Osteoblast (primary cell): ENCODE results near the gene IMPA2. TPM values are rescaled to one million over a fixed set of nuclear protein-coding genes. Genes with fewer than 3 reads are reported as not detected.

Source experiments
- DNase-seq: peaks from one replicate; pipeline ENCODE4 v3.0.0; 2011; ENCODE audit warnings: low spot score, mixed read lengths; ENCODE audit not compliant: insufficient read length; ENCODE audit errors: missing footprints
- H2AFZ ChIP-seq: 2 replicates; pipeline ENCODE4 v1.6.0; 2011; ENCODE audit warnings: mild to moderate bottlenecking, low read length
- H3K27ac ChIP-seq: 2 replicates; pipeline ENCODE4 v1.5.1; 2011; ENCODE audit warnings: mild to moderate bottlenecking, low read depth, low read length, moderate library complexity
- H3K27me3 ChIP-seq: 2 replicates; pipeline ENCODE4 v1.6.0; 2012; ENCODE audit warnings: mild to moderate bottlenecking, control low read depth, inconsistent platforms, low read length, moderate library complexity; ENCODE audit not compliant: insufficient read depth
- H3K36me3 ChIP-seq: 2 replicates; pipeline ENCODE4 v1.5.1; 2011; ENCODE audit warnings: mild to moderate bottlenecking, low read length, control low read depth, moderate library complexity; ENCODE audit not compliant: insufficient read depth
- H3K4me1 ChIP-seq: 2 replicates; pipeline ENCODE4 v1.5.1; 2011; ENCODE audit warnings: mild to moderate bottlenecking, low read length, control low read depth, moderate library complexity; ENCODE audit not compliant: insufficient read depth
- H3K4me2 ChIP-seq: 2 replicates; pipeline ENCODE4 v1.6.0; 2011; ENCODE audit warnings: mild to moderate bottlenecking, low read length; ENCODE audit not compliant: insufficient read depth
- H3K4me3 ChIP-seq: fragments of 200-600 bp; sonication (generic); 3 replicates; pipeline ENCODE4 v1.5.1; 2012; ENCODE audit warnings: mild to moderate bottlenecking, low read length, inconsistent platforms; ENCODE audit not compliant: insufficient read depth
- H3K79me2 ChIP-seq: 2 replicates; pipeline ENCODE4 v1.6.0; 2012; ENCODE audit warnings: mild to moderate bottlenecking, low read length, control low read depth, inconsistent platforms; ENCODE audit not compliant: insufficient read depth
- H3K9me3 ChIP-seq: 2 replicates; pipeline ENCODE4 v1.5.1; 2011; ENCODE audit warnings: low read depth, low read length, control low read depth
- H4K20me1 ChIP-seq: 2 replicates; pipeline ENCODE4 v1.6.0; 2012; ENCODE audit warnings: mild to moderate bottlenecking, low read length, control low read depth; ENCODE audit not compliant: insufficient read depth
- total RNA-seq: library from RNA; depleted of rRNA; stranded (reverse); fragments of >200 nt; gene quantifications from 2 replicates; pipeline ENCODE4 v1.2.3, GENCODE V29; 2012
- TF ChIP-seq, protein P1 (sequence below): IDR thresholded peaks from 2 replicates; pipeline ENCODE4 v1.5.1; 2011; ENCODE audit warnings: mild to moderate bottlenecking, low read depth, low read length, moderate library complexity; ENCODE audit errors: extremely low read depth

IMPA2 gene
- total RNA-seq, 1 donor: 11.2 TPM

- no peaks in the 10 kb centered on the region for H3K4me1 ChIP-seq
- no peak overlapping the region for H2AFZ ChIP-seq
- H3K4me2 ChIP-seq: no peak overlapping the region
- DNase-seq: peak; percentile 77
- H3K27me3 ChIP-seq: no peaks in the 10 kb centered on the region
- no peaks in the 10 kb centered on the region for H3K36me3 ChIP-seq
- no peak overlapping the region for H3K4me3 ChIP-seq
- H3K9me3 ChIP-seq: no peaks in the 10 kb centered on the region
- TF ChIP-seq, protein P1, sequence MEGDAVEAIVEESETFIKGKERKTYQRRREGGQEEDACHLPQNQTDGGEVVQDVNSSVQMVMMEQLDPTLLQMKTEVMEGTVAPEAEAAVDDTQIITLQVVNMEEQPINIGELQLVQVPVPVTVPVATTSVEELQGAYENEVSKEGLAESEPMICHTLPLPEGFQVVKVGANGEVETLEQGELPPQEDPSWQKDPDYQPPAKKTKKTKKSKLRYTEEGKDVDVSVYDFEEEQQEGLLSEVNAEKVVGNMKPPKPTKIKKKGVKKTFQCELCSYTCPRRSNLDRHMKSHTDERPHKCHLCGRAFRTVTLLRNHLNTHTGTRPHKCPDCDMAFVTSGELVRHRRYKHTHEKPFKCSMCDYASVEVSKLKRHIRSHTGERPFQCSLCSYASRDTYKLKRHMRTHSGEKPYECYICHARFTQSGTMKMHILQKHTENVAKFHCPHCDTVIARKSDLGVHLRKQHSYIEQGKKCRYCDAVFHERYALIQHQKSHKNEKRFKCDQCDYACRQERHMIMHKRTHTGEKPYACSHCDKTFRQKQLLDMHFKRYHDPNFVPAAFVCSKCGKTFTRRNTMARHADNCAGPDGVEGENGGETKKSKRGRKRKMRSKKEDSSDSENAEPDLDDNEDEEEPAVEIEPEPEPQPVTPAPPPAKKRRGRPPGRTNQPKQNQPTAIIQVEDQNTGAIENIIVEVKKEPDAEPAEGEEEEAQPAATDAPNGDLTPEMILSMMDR: no peak
- H3K27ac ChIP-seq: no peak overlapping the region
- H4K20me1 ChIP-seq: no peaks in the 10 kb centered on the region
- H3K79me2 ChIP-seq: no peaks in the 10 kb centered on the region
These were observed 4.3 kb downstream of the IMPA2 start for GRCh38 chr18:11985586-11985985.

DNA sequence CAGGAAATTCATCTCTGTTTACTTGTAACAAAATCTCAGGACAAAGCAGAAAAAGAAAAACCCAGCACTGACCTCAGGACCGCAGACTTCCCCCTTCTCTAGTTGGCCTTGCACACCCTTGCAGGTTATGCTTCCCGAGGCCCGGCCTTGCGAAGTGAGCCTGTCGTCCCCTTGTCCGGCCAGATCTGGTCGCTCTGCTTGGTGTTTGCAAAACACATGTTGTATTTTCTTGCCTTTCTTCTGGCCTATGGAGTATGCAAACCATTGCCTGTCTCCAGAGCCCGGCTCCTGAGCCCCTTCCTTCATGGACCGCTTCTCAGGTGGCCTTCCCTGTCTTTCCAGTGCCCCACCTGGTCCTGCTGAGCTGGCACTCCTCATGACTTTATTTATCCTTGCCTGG lies 4.8 kb downstream of the IMPA2 start:
- Histone ChIP-seq H4K20me1 (no peaks in the 10 kb centered on the region), H3K27ac (no peak overlapping the region), H3K27me3 (no peaks in the 10 kb centered on the region), H2AFZ (no peak overlapping the region), H3K79me2 (no peaks in the 10 kb centered on the region), H3K4me3 (no peak overlapping the region), H3K9me3 (no peaks in the 10 kb centered on the region), H3K36me3 (no peaks in the 10 kb centered on the region), H3K4me1 (no peaks in the 10 kb centered on the region), H3K4me2 (no peak overlapping the region)
- TF ChIP-seq, protein P1: no peak
- no peak for DNase-seq

GRCh38 chr18:11987527-11987926 lies 6.2 kb downstream of the IMPA2 start:
- H3K9me3 ChIP-seq: no peaks in the 10 kb centered on the region
- DNase-seq: peak; percentile 36
- H2AFZ ChIP-seq: no peak overlapping the region
- no peaks in the 10 kb centered on the region for H3K79me2 ChIP-seq
- no peaks in the 10 kb centered on the region for H3K36me3 ChIP-seq
- no peaks in the 10 kb centered on the region for H3K4me1 ChIP-seq
- no peaks in the 10 kb centered on the region for H4K20me1 ChIP-seq
- no peak overlapping the region for H3K4me3 ChIP-seq
- no peak overlapping the region for H3K27ac ChIP-seq
- H3K4me2 ChIP-seq: no peak overlapping the region
- TF ChIP-seq, protein P1: no peak
- no peaks in the 10 kb centered on the region for H3K27me3 ChIP-seq

DNA sequence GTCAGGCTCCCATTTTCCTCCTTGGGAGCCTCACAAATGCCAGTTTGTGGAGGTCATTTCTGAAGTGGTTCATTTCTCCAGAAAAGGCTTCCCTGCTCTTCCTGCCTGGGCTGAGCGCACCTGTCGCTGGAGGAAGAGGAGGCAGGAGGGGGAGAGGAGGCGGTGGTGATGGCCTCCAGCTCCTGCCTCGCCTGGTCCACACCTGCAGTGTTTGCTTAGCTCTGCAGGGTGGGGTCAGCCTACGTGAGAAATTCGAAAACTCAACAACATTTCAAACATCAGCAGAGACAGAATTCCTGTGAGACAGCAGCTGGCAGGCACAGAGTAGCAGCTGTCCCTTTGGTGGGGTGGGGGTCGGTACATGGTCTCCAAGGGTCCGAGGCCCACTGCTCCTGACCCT lies 7.9 kb downstream of the IMPA2 start:
- no peak overlapping the region for H3K27ac ChIP-seq
- H3K4me1 ChIP-seq: peaks cover 2% of the 10 kb centered on the region
- no peak overlapping the region for H3K4me3 ChIP-seq
- no peaks in the 10 kb centered on the region for H3K79me2 ChIP-seq
- H4K20me1 ChIP-seq: no peaks in the 10 kb centered on the region
- no peaks in the 10 kb centered on the region for H3K36me3 ChIP-seq
- no peak overlapping the region for H3K4me2 ChIP-seq
- TF ChIP-seq, protein P1: no peak
- no peaks in the 10 kb centered on the region for H3K9me3 ChIP-seq
- no peaks in the 10 kb centered on the region for H3K27me3 ChIP-seq
- DNase-seq: no peak
- no peak overlapping the region for H2AFZ ChIP-seq
